Ovary (tissue), 9 donors: ENCODE measurements around the gene MPHOSPH9. TPM values are rescaled to one million over a fixed set of nuclear protein-coding genes. Genes with fewer than 3 reads are reported as not detected.

ENCODE experiments used
- DNase-seq, 5 donors: peaks; one replicate each; pipeline ENCODE4 v3.0.0-alpha.2; 2019 to 2020
- H3K27ac ChIP-seq, 2 donors: fragments of 200-600 bp; one replicate each; pipeline versions ENCODE4 v1.5.1 to v1.8.0; 2019 to 2022
- H3K27me3 ChIP-seq: fragments of 200-600 bp; one replicate; pipeline ENCODE4 v1.8.0; 2022
- H3K36me3 ChIP-seq: fragments of 200-600 bp; sonication (generic); one replicate; pipeline ENCODE4 v1.5.1; 2019
- H3K4me1 ChIP-seq: one replicate; pipeline ENCODE4 v1.8.1; 2013; ENCODE audit warnings: mild to moderate bottlenecking, moderate library complexity; ENCODE audit not compliant: insufficient read depth
- H3K4me3 ChIP-seq: fragments of 200-600 bp; sonication (generic); one replicate; pipeline ENCODE4 v1.5.1; 2017
- H3K9me3 ChIP-seq, 2 donors: fragments of 200-600 bp in 1 of 2; sonication (generic) in 1 of 2; one replicate each; pipeline versions ENCODE4 v1.5.1 to v1.8.1; 2013 to 2019; ENCODE audit warnings: mild to moderate bottlenecking in 1 of 2, moderate library complexity in 1 of 2
- CTCF ChIP-seq, 3 donors: fragments of 450-650 bp in 2 of 3; fragments of 200-600 bp in 1 of 3; IDR thresholded peaks; one replicate each; pipeline versions ENCODE4 v1.5.1 to v1.8.0; 2016 to 2022; ENCODE audit warnings: antibody characterized with exemption in 3 of 3, mild to moderate bottlenecking in 1 of 3
- EP300 ChIP-seq: sonication (generic); formaldehyde crosslinking; IDR thresholded peaks from one replicate; pipeline ENCODE4 v1.6.1; 2017; ENCODE audit warnings: antibody characterized with exemption
- POLR2A ChIP-seq: fragments of 450-650 bp; IDR thresholded peaks from one replicate; pipeline ENCODE4 v1.6.1; 2017; ENCODE audit warnings: antibody characterized with exemption, mild to moderate bottlenecking, moderate library complexity
- WGBS, 3 donors: extraction: QIAGEN DNeasy Blood & Tissue Kit in 1 of 3; methylation state at CpG; one replicate each; pipeline versions ENCODE4 v1.1.5 to v1.1.7; 2013 to 2017; 5-methylcytosine and 5-hydroxymethylcytosine counted together
- intact Hi-C, 4 donors: fragments of 100-400 bp; cut with DNase I; formaldehyde crosslinking; loops; one replicate each; pipeline versions ENCODE4 v1.11.0 to v1.15.1; 2022 to 2023
- polyA plus RNA-seq, 2 donors: library from polyadenylated mRNA; stranded (reverse); fragments of 200-250 nt in 1 of 2; fragments of 350-450 nt in 1 of 2; fragmentation: Illumina TruSeq in 1 of 2; extraction: RNeasy Lipid Tissue Mini Kit (QIAGEN cat#74804) in 1 of 2; gene quantifications; one replicate each; pipeline ENCODE4 v1.2.3, GENCODE V29; 2013 to 2014
- total RNA-seq, 7 donors: library from RNA; depleted of rRNA in 2 of 7; stranded (reverse); fragments of >200 nt in 2 of 7; fragmentation: NEBNext Ultra II Directional in 3 of 7; extraction: Animal tissue kit (Norgen Biotek cat#: 25700) in 3 of 7; gene quantifications; one replicate each; pipeline versions ENCODE4 v1.1.0 to v1.2.4, GENCODE V29; 2016 to 2023
- donor health status: DM: no; HTN: no; CAD: no; lungs with moderate emphysema.
- donor health status: DM: no; HTN: no; CAD: no.
- donor health status: Bipolar disorder and iron deficiency.
- donor health status: DM: yes; HTN: yes; CAD: no.
- donor health status: DM: no; HTN: no; CAD: no.
- donor health status: DM: yes; HTN: yes; CAD: no.

MPHOSPH9 gene
- total and polyA plus RNA-seq, 9 donors, result 4.2 to 28.4 (median 19.4) TPM

GRCh38 chr12:123113026-123113425 lies 119.9 kb downstream of the MPHOSPH9 start:
- no peaks in the 10 kb centered on the region for H3K36me3 ChIP-seq
- TF ChIP-seq EP300 (no peak), POLR2A (no peak), CTCF (IDR thresholded peaks at IDR 0.05) (no peak)
- H3K9me3 ChIP-seq, result no peaks in the 10 kb centered on the region
- WGBS, 3 donors, result 78 to 83% (median 79%) methylated on average over 8 of the region's 8 CpGs
- intact Hi-C loops, result loop anchor here in 1 of 4 donors (5.0 kb wide), 1 partner anchor 34 kb away; no protein-coding TSS in a partner anchor
- DNase-seq, result no peak
- H3K27ac ChIP-seq, result peak overlapping the region; percentile 10 to 51
- no peak overlapping the region for H3K4me3 ChIP-seq
- no peaks in the 10 kb centered on the region for H3K27me3 ChIP-seq
- peaks cover 67% of the 10 kb centered on the region for H3K4me1 ChIP-seq

- intact Hi-C loops, result loop anchor here in 1 of 4 donors (5.0 kb wide), 1 partner anchor 36 kb away; no protein-coding TSS in a partner anchor
Observed at GRCh38 chr12:123111498-123112165, 121.3 kb downstream of the MPHOSPH9 start.

GRCh38 chr12:123109319-123109772 lies 123.6 kb downstream of the MPHOSPH9 start:
- intact Hi-C loops, result no loop called here
- H3K27me3 ChIP-seq, result no peaks in the 10 kb centered on the region
- 58 to 70% (median 62%) methylated on average over 3 of the region's 3 CpGs for WGBS, 3 donors
- H3K4me1 ChIP-seq, result peaks cover 41% of the 10 kb centered on the region
- no peak for DNase-seq
- H3K9me3 ChIP-seq, result no peaks in the 10 kb centered on the region
- no peak for TF ChIP-seq EP300
- TF ChIP-seq POLR2A, result no peak
- no peak for TF ChIP-seq CTCF (IDR thresholded peaks at IDR 0.05)
- H3K36me3 ChIP-seq, result no peaks in the 10 kb centered on the region
- peak overlapping the region in 1 of 2 donors; percentile 55 for H3K27ac ChIP-seq
- no peak overlapping the region for H3K4me3 ChIP-seq

More at GRCh38 chr12:123111498-123112165, 121.3 kb downstream of the MPHOSPH9 start:
- 83 to 88% (median 83%) methylated on average over 19 of the region's 19 CpGs for WGBS, 3 donors
- Histone ChIP-seq H3K27me3 (no peaks in the 10 kb centered on the region), H3K4me3 (no peak overlapping the region), H3K36me3 (no peaks in the 10 kb centered on the region), H3K27ac (peak overlapping the region in 1 of 2 donors; percentile 34), H3K4me1 (peaks cover 58% of the 10 kb centered on the region), H3K9me3 (no peaks in the 10 kb centered on the region)
- no peak for DNase-seq
- no peak for TF ChIP-seq CTCF (IDR thresholded peaks at IDR 0.05)
- TF ChIP-seq POLR2A, result no peak
- TF ChIP-seq EP300, result no peak

GRCh38 chr12:123108682-123109066 lies 124.3 kb downstream of the MPHOSPH9 start:
- H3K27ac ChIP-seq, result peak overlapping the region in 1 of 2 donors; percentile 55
- TF ChIP-seq POLR2A, result no peak
- no peak for TF ChIP-seq CTCF (IDR thresholded peaks at IDR 0.05)
- no peak for TF ChIP-seq EP300
- no peaks in the 10 kb centered on the region for H3K36me3 ChIP-seq
- no peak for DNase-seq
- H3K9me3 ChIP-seq, result no peaks in the 10 kb centered on the region
- no peak overlapping the region for H3K4me3 ChIP-seq
- intact Hi-C loops, result no loop called here
- peaks cover 39% of the 10 kb centered on the region for H3K4me1 ChIP-seq
- no peaks in the 10 kb centered on the region for H3K27me3 ChIP-seq
- 75 to 82% (median 82%) methylated on average over 7 of the region's 7 CpGs for WGBS, 3 donors
